ENCODE data around the gene PDE11A.

- TF ChIP-seq CTCF (IDR thresholded peaks at IDR 0.05) (no peak), POLR2A (IDR thresholded peaks at IDR 0.05) (no peak)
Measured at GRCh38 chr2:178047391-178047790, 25.2 kb downstream of the PDE11A start.
